ENCODE data around the gene EP400.
"Not testable (repeated sequence)": the region's sequence is repeated elsewhere in the genome, so short reads cannot be mapped to it uniquely, and the experiment has no call there.

The EP400 gene

DNA sequence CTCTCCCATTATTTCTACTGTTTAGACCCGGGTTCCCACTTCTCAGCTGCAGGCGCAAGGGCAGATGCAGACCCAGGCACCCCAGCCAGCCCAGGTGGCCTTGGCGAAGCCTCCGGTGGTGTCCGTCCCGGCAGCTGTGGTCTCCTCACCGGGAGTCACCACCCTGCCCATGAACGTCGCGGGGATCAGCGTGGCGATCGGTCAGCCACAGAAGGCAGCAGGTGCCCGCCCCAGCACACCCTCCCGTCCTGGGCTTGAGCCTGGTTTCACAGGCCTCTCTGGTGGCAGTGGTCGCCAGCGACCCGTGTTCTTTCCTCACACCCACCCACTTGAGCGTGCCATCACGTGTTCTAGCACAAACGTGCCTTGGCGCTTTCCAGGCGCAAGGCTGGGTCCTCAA lies 117.0 kb downstream of the EP400 start:
- DNase-seq (ENCODE audit: low spot score) = no peak

DNA sequence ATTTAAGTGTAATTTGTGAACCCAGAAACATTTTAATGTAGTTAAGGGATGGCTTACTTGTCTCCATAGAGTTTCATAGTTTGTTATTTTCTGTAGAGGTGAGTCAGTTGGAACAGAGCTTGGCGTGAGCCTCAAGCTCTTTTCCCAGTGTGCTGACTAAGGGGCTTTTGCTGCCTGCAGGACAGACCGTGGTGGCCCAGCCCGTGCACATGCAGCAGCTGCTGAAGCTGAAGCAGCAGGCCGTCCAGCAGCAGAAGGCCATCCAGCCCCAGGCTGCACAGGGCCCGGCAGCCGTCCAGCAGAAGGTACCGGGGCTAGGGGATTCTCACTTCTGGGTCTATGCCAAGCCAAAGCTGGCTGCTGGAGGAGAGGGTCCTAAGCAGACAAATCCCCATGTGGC lies 117.4 kb downstream of the EP400 start:
- DNase-seq (ENCODE audit: low spot score) = no peak

DNA sequence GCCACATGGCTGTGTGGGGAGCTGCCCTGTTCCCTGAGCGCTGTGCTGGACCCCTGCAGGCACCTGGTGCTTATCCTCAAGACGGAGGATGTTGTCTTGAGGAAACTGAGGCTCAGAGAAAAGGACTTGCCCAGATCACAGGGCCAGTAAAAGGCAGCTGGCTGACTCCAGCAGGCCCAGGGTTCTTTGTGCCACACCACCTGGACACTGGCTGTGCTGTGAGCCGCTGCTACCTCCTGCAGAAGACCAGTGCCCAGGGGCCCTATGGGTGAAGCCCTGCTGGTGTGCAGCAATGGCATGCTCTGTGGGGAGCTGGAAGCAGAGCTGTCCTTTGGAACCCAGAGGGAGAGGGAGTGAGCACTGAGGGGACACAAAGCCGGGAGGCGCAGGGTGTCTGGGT lies 118.5 kb downstream of the EP400 start:
- DNase-seq (ENCODE audit: low spot score) = no peak

- no peak for DNase-seq (ENCODE audit: low spot score)
Observed at GRCh38 chr12:132069336-132069985, 119.7 kb downstream of the EP400 start.

GRCh38 chr12:132070298-132070697 lies 120.6 kb downstream of the EP400 start:
- DNase-seq (ENCODE audit: low spot score) = no peak

DNA sequence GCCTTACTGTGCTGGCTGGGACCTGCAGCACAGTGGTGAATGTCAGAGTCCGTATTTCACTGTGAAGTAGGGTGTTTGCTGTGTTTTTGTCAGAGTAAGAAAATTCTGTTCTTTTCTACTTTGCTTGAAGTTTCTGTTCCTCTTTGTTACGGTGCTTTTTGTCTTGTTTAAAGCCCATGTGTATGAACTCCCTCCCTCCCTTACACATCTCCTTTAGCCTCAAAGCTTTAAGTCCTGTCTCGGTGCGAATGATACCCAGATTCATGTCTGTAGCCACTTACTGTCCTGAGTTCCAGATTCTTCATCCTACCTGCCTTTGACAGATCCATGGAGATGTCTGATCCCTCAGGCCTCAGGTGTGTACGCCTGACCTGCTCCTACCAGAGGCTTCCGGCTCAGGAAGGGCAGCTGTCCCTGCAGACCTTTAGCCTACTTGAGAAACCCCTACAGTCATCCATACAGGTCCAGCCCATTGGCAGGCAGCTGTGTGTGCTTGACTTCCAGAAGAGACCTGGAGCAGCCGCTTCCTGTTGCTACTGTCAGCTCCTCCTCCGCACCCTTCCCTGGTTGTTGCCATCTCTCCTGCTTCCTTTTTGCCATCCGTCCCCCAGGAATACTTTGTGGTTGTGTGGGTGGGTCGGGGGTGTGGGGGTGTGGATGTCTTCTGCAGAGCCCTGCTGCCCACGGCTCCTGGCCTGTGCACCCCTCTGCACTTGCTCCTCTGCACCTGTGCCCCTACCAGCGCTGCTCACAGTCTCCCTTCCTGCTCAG lies 121.5 kb downstream of the EP400 start:
- no peak for DNase-seq (ENCODE audit: low spot score)

- DNase-seq (ENCODE audit: low spot score) = no peak
Observed at GRCh38 chr12:132071830-132072384, 122.2 kb downstream of the EP400 start.

DNA sequence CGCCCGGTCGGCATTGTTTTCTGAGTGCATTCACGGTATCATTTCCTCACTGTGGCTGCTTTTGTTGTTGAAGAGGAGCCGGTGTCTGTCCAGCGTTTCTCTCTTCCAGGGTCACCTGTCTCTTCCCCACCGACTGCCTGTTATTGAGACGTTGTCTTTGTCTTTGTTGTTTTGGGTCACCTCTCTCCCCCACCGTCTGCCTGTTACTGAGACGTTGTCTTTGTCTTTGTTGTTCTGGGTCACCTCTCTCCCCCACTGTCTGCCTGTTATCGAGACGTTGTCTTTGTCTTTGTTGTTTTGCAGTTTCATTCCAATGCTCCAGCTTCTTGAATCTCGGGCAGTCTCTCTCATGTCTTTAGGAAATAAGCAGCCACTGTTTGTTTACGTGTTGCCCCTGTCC lies 124.5 kb downstream of the EP400 start:
- no peak for DNase-seq (ENCODE audit: low spot score)

DNA sequence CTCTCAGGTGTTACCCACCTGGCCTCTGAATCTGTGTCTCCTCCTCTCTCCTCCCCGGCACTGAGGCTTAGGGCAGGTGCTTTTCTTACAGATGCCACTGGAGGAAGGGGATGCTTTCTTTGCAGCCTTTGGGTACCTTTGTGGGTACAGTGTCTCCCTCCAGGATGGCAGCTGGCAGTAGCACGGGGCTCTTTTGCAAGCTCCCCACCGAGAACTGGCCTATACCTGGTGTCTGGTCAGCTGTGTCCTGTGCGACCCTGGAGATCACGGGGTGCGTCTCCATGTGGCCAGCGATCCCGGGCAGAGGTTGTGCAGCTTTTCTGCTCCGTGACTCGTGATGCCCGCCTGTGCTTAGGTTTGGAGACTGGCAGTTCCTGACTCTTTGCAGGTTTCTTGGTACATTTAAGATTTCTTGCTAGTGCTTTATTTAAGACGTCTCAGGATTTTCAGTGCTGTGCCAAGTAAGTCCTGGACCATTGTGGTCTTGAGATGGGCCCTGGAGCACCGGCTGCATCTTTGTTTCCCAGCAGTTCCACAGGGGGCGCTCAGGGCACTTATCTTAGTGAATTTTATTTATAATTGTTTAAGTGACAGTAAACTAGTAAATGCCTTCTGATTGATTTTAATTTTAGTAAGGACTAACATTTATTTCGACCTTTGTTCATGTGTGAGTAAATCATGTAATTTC lies 125.4 kb downstream of the EP400 start:
- DNase-seq (ENCODE audit: low spot score) = no peak

- no peak for DNase-seq (ENCODE audit: low spot score)
Observed at GRCh38 chr12:132075714-132076553, 126.2 kb downstream of the EP400 start.

- no peak for DNase-seq (ENCODE audit: low spot score)
Observed at GRCh38 chr12:132076711-132077110, 127.0 kb downstream of the EP400 start.

GRCh38 chr12:132077322-132078100 lies 127.8 kb downstream of the EP400 start:
- DNase-seq (ENCODE audit: low spot score) = no peak

DNA sequence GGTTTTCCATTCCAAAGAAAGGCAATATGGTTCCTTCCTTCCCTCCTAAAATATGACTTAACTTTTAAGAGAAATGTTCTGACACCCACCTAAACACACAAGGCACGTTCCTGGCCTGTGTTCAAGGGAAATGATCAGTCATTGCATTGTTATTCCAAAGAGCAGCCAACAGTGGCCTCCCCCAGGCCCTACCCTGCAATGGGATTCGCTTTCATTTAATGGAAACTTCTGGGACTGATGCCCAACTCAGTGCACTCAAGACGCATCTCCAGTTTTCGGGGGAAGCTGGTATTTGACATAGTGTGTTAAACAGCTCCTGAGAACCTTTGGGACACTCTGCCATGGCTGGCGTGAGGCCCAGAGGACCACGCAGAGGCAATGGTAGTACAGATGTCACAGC lies 128.4 kb downstream of the EP400 start:
- DNase-seq (ENCODE audit: low spot score) = no peak

DNA sequence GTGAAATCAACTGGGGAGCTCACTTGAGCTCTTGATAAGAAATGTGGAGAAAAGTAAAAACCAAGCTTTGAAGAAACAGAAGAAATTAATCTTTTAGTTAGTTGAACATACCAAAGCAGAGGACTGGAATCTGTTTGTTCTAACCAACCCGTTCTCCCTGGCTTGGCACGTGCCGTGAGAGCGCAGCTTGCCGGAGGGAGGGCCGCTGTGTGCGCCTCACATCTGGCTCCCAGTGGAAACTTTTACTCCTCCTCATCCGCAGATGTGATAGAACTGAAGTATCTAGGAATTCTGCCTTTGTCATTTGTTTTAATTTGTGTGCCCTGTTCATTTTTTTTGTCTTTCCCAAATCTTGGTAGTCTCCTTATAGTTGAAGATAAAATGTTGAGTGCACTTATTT lies 129.5 kb downstream of the EP400 start:
- DNase-seq (ENCODE audit: low spot score) = no peak

DNA sequence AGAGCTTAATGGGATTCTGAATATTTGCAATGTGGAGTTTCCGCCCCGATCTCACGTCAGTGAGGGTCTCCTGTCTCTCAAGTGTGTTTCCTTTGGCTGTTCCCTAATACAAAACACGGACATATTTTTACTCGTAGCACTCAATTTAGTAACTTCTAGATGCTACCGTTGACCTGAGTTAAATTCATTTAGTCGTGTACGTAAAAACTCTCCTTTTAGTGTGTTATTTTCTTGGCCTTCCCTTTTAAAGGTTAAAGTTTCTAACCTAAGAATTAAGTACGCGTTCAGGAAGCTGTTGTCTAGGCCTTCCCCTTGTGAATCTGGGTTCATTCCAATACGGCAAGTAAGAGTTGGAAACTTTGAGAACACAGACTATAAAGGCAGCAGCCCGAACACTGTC lies 130.0 kb downstream of the EP400 start:
- DNase-seq (ENCODE audit: low spot score) = no peak

DNA sequence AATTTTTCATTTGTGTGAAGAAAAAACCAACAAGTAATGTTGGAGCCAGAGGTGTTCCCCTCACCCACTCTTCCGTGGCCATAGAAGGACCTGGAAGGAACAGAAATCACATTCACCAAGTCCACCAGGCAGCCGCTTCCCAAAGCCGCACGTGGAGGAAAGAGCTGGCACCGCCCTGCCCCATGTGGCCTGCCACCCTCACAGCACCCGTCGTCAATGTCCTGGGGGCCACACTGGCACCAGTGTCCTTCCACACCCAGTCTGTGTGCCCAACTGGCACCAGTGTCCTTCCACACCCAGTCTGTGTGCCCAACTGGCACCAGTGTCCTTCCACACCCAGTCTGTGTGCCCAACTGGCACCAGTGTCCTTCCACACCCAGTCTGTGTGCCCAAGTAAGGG lies 130.8 kb downstream of the EP400 start:
- DNase-seq (ENCODE audit: low spot score) = not testable (repeated sequence)

DNA sequence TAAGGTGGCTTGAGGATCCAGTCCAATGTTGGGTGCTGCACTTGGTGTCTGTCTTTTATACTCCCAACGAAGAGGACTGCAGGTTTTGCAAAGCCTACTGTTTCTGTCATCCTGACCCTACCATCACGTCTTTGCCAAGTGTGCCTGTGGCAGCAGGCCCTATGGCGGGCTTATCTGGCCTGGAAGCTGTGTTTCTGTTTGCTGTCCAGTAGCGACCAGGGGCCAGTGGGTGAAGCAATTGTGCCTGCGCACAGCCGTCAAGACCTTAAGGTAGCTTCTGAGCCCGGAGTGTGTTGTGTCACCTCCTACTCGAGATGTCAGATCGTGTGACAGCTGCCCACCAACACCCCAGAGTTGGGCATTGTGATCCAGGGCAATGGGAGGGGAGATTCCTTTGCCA lies 131.7 kb downstream of the EP400 start:
- DNase-seq (ENCODE audit: low spot score) = no peak

DNA sequence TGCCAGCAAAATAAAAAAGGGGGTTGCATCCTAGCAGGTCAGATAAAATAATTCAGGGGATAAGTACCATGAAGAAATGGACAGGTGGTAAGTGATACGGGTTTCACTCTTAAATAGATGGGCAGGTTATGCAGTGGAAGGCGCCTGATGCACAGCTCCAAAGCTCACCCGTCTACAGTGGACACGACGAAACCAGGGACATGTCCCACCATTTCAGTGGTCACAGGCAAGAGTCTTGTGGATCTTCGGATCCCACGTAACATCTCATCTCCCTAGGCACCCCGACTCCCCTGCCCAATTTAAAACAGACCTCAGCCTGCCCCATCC lies 133.8 kb downstream of the EP400 start:
- no peak for DNase-seq (ENCODE audit: low spot score)

DNA sequence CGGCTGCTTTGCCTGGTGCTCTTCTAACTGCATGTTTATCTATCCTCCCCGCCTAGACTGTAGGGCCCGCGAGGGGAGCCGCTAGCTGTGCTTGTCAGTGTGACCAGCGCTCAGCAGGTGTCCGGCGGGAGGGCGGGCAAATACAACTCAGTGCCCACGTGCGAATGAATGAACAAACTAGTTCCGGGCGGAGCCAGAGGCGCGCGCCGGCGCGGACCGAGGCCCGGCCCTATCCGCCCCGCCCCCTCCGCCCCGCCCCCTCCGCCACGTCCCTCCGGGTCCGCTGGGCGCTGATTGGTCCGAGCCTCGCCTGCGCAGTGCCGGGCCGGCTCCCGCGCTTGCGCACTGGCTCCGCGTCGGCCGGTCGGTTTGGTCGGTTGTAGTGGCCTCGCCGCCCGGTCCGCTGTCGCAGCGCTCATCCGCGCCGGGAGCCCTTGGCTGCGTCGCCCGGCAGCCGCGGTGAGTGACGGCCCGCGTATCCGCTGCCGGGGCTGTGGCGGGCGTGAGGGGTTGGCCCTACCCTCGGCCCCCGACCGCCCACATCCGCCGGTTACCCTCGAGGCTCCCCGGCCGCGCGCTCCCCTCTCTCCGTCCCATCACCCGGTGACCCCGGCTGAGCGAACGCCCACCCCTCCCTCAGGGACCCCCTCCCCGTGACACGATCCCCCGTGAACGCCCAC lies 134.3 kb downstream of the EP400 start:
- DNase-seq (ENCODE audit: low spot score) = peak; percentile 100

DNA sequence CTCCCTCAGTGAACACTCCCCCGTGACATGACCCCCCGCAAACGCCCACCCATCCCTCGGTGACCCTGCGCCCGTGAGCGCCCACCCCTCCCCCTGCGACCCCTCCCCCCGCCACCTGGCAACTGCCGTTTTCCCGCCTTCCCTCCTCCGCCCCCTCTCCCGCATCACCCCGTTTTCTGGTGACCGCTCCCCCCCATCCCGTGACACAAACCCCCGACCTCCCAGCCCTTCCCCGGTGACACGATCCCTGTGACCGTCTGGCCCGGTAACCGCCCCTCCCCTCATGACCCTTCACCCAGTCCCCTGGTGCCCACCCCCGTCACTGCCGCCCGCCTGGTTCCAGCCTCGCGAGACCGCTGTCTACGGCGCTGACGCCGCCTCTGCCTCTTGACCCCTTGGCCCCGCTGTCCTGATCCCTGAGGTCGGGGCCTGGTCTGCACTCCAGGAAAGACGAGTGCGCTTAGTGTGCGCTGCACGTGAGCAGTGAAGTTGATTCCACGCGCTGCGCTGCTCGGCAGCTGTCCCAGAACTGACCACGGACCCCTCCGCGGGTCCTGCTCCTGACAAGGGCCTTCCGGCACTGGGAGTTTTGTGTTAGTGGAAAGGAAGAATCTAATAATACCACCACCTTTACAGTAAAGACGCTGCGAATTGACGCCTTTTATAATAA lies 135.0 kb downstream of the EP400 start:
- DNase-seq (ENCODE audit: low spot score) = peak; percentile 80

Data from iPS-NIHi11 (cell line).